Measurements from ENCODE around the gene C7. TPM values are rescaled to one million over a fixed set of nuclear protein-coding genes. Genes with fewer than 3 reads are reported as not detected.

The C7 gene
- polyA plus RNA-seq, 12 donors: 1.3 to 10.1 (median 2.9) TPM; not detected in 1

GRCh38 chr5:40915341-40915926, 6.1 kb downstream of the C7 start:
- no peak for DNase-seq

- no peak for DNase-seq
These were observed 6.9 kb downstream of the C7 start for GRCh38 chr5:40916226-40916625.

GRCh38 chr5:40928886-40929448, 19.7 kb downstream of the C7 start:
- no peak for DNase-seq

- no peak for DNase-seq
These were observed 23.5 kb downstream of the C7 start for GRCh38 chr5:40932766-40933165.

- no peak for DNase-seq
These were observed 27.8 kb downstream of the C7 start for GRCh38 chr5:40937075-40937474.

- no peak for DNase-seq
These were observed 30.5 kb downstream of the C7 start for GRCh38 chr5:40939753-40940152.

- no peak for DNase-seq
These were observed 35.8 kb downstream of the C7 start for GRCh38 chr5:40945111-40945510.

GRCh38 chr5:40955313-40955712, 46.0 kb downstream of the C7 start:
- no peak for DNase-seq

GRCh38 chr5:40957048-40957447, 47.8 kb downstream of the C7 start:
- no peak for DNase-seq

- DNase-seq: no peak
These were observed 49.5 kb downstream of the C7 start for GRCh38 chr5:40958811-40959210.

GRCh38 chr5:40960037-40960436, 50.7 kb downstream of the C7 start:
- no peak for DNase-seq

- DNase-seq: no peak
These were observed 53.1 kb downstream of the C7 start for GRCh38 chr5:40962207-40962955.

GRCh38 chr5:40972434-40972833, 63.1 kb downstream of the C7 start:
- DNase-seq: no peak

GRCh38 chr5:40973364-40974004, 64.2 kb downstream of the C7 start:
- no peak for DNase-seq

- no peak for DNase-seq
These were observed 66.7 kb downstream of the C7 start for GRCh38 chr5:40976041-40976440.

- DNase-seq: no peak
These were observed 67.5 kb downstream of the C7 start for GRCh38 chr5:40976836-40977235.

GRCh38 chr5:40981420-40981819, 72.1 kb downstream of the C7 start:
- DNase-seq: no peak

GRCh38 chr5:40983781-40984180, 74.5 kb downstream of the C7 start:
- DNase-seq: no peak

- no peak for DNase-seq
These were observed 75.6 kb downstream of the C7 start for GRCh38 chr5:40984884-40985283.

GRCh38 chr5:40985501-40985900, 76.2 kb downstream of the C7 start:
- DNase-seq: no peak

GRCh38 chr5:40986666-40987065, 77.4 kb downstream of the C7 start:
- no peak for DNase-seq

- DNase-seq: no peak
These were observed 78.1 kb downstream of the C7 start for GRCh38 chr5:40987349-40987748.

Data from muscle of arm (tissue), 12 donors.